GM19438 (cell line): Measurements from ENCODE around the gene FAM193A.
"Not testable (repeated sequence)": the region's sequence is repeated elsewhere in the genome, so short reads cannot be mapped to it uniquely, and the experiment has no call there.

ENCODE experiments used
- ATAC-seq: cut with Tn5 transposase; IDR thresholded peaks from one replicate; pipeline ENCODE4 v1.9.1; 2021; ENCODE audit warnings: low read depth; ENCODE audit not compliant: unreplicated experiment

Gene FAM193A

DNA sequence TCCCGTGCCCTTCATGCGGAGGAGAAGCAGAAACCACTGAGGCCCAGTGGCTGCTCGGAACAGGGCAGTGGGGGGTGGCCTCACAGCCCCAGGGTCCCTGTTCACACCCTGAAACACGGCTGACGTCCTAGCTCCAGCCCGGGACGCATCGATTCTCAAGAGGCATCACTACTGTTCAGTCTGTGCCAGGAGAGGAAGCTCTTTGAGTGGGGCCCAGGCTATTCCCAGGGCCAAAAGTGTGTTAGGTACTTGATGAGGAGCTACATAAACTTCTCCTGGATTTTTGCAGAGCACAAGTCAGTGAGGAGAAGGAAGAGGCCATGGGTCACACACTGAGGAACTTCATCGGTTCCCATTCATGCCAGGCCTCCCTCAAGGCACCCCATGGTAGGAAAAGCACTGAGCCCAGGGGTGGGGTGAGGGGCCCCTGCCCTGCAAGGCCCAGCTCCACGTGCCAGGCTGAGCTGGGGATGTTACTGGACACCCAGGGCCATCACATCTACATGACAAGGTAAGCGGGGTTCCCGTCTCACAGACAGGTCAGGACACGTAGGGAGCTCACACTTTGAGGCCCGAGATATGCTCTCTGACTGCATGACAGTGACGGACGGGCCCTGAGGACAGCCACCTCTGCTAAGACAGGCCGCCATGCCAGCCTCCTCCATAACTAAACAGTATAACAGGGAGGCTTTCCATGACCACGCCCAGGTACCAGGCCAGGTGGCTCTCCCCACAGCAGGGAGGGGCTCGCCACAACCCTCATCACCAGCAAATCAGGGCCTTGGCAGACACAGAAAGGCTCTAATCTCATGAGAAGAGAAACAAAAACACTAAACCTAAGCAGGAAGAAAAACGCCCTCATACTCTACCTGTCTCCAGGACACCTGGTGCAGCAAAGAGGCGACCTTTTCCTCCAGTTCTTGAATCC is 207.3 kb downstream of the FAM193A start:
- ATAC-seq, result no peak

DNA sequence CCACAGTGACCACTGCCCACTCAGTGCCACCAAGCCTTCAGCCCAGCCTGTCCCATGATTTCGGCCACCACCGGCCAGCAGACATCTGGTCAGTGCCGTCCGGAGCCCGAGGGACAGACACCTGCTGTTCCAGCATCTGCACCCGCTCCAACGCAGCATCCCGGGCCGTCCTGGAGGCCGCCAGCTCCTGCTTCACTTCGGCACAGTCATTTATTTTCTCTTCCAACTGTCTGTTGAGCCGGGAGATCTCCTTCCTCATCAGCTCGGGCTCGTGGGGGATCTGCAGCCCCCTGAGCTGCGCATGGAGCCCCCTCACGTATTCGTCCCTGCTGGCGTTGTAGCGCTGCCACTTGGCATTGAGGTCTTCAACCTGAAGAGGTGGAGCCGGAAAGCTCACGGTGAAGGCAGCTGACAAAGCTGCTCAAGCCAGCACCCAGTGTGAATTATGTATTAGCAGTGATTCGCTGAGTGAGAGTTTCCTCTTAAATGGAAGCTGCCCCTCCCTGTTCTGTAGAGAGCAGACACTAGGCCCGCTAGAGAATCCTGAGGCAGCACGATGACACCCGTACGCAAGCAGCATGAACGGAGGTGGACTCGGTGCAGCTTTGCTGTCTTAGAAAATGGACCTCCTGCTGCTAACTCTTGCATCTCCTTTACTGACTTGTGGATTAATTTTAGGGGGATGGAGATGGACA is 208.3 kb downstream of the FAM193A start:
- ATAC-seq, result no peak

DNA sequence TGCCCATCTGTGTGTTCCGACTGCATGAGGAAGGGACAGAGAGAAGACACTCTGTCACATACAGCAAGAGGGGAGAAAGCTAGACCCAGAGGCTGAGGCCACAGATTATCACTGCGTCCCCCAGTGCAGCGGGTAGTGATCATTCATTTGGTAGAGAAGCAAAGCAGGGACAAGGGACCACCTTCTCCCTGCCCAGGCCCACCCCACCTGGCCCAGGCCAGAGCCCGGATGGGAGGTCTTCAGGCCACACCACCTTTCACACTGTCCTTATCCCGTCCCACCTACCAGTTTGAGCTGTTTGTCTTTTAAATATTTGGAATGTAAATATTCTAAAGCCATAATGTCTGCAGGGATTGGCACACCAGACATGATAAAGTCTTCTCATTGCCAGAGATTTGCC is 209.1 kb downstream of the FAM193A start:
- no peak for ATAC-seq

DNA sequence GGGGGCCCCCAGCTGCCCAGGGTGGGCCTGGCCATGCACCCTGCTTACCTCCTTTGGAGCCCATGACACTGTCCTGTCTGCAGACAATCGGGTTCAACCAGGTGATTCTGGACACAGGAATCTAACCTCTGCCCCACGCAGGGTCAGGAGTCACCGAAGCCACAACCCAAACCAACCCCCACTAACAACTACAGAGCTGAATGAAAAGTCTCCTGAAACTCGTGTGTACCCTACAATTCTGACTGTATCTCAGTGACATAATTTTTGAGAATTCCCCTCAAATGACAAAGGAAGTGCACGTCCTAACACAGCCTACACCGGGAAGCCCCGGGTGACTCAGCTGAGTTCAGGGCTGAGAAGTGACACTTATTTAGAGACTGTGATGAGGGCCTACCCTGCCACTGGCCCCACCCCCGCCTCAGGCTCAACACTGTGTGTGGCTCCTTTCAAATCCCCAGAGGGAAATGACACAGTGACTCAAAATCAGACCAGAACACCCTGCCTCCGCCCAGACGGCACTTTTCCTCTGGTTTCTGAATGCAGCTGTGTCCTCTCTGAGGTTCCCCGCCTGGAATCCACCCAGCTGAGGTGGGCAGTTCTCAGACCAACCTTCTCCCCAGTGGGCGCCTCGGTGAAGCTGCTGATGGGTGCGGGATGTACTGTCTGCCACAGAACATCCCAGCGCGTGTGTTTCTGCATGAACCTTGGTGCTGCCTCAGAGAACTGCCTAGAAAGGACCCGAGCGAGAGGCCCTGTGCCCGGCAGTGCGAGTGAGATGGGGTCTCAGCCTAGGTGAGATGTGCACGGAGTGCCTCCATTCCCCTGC is 209.7 kb downstream of the FAM193A start:
- peak; percentile 94 for ATAC-seq

DNA sequence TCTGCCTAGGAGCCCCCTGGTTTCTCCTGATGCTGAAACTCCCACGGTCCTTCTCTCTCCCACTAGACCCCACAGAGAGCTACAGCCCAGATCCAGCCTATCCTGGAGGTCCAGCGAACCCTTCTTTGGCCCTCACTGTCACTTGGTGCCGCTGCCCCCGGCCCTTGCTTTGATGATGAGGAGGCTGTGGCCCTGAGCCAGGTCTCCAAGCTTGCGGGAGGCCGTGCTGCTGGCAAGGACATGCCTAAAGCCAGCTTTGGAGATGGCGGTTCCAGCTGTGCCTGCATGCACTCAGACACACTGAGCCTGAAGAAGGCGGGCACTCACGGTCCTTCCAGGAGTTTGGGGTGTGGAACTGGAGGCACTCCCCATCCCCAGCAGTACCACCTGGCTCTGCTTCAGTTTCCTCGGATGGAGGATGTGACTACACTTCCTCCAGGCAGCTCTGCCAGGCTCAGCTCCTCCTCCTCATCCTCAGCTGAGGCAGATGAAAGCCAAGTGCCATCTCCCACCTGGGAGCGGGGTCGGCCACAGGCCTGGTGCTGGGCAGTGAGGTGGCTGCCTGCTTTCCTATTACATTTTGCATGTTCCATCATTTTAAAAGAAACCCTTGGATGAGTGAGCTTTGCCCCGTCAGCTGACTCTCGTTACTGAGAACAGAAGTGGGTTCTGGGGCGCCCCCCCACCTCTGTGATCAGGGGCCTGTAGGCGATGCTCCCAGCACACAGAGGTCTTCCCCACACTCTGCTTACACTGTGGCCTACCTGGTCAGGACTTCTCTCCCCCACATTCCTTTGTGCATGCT is 210.6 kb downstream of the FAM193A start:
- no peak for ATAC-seq

DNA sequence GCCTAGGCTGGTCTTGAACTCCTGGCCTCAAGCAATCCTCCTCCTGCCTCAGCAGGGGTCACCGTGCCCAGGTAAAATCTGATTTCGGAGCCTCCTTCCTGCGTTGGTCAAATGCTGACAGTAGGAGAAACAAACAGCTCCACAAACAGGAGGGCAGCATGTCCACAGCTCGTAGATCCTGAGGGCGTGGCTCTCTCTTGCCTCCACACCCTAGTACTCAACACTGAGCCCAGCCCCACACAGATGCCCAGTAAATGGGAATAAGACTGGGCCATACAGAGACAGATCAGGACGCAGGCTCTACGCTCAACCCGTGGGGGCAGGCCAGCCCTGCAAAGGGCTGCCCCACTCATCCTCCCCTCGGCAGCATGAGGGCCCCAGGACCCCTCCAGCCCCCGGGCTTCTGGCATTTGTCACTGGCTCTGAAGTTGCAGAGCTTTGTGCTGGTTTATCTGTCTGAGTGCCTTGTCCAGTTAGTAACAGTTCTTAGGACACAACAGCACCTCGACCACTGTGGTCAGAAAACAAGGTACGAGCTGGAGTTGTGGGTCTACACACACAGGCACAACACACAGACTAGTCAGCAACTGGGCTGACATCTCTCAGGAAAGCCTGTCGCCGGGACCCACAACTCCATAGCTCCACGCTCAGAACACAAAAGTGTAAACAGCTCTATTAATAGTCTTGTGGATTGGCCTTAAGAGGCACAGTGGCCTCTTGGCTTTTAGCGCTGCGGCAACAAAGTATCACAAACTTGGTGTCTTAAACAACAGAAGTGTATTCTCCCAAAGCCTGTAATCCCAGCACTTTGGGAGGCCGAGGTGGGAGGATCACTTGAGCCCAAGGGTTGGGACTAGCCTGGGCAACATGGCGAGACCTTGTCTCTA is 214.5 kb downstream of the FAM193A start:
- ATAC-seq, result no peak

DNA sequence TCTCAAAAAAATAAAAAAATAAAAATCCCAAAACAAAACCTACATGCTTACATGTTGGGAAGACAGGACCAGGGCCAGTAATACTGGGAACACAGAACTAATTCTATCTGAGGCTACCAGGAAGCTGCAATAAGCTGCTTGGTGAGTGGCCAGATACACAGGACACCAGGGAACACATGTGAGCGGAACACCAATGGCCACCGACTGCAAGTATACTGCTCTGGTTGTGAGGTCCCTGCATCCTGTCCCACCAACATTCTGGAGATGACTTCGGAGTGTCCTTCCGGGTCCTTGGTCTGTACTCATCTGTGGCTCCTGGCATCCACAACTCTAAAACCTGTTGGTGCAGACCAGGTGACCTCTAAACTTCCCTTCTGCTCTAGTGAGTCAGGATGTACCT is 217.0 kb downstream of the FAM193A start:
- no peak for ATAC-seq

DNA sequence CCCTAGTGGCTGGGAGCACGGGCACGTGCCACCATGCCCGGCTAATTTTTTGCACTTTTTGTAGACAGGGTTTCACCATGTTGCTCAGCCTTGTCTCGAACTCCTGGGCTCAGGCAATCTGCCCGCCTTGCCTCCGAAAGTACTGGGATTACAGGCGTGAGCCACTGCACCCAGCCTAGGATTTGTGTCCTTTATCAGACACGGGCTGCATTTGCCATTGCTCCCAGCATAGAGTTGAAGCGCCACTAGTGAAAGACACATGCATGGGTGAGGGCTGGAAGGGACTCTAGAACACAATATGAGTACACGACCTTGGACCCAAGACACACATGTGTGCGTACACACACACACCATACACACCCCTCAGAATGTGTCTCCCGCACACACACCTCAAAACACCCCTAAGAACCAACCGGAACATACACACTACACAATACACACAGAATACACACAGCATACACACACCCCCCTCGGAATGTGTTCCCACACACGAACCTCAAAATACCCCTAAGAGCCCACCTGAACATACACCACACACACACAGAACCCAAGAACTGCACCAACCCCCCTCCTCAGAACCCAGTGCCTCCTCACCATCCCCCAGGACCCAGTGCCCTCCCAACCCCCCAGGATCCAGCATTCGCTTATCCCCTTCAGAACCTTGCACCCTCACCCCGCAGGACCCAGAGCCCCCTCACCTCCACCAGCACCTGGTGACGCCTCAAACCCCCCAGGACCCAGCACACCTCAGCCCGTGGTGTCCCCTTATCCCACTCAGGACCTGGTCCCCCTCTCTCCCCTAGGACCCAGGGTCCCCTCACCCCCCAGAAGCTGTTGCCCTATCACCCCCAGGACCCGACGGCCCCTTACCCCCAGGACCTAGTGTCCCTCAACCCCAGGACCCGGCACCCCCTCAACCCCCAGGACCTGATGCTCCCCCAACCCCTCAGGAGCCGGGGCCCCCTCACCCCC is 218.7 kb downstream of the FAM193A start:
- ATAC-seq, result no peak

DNA sequence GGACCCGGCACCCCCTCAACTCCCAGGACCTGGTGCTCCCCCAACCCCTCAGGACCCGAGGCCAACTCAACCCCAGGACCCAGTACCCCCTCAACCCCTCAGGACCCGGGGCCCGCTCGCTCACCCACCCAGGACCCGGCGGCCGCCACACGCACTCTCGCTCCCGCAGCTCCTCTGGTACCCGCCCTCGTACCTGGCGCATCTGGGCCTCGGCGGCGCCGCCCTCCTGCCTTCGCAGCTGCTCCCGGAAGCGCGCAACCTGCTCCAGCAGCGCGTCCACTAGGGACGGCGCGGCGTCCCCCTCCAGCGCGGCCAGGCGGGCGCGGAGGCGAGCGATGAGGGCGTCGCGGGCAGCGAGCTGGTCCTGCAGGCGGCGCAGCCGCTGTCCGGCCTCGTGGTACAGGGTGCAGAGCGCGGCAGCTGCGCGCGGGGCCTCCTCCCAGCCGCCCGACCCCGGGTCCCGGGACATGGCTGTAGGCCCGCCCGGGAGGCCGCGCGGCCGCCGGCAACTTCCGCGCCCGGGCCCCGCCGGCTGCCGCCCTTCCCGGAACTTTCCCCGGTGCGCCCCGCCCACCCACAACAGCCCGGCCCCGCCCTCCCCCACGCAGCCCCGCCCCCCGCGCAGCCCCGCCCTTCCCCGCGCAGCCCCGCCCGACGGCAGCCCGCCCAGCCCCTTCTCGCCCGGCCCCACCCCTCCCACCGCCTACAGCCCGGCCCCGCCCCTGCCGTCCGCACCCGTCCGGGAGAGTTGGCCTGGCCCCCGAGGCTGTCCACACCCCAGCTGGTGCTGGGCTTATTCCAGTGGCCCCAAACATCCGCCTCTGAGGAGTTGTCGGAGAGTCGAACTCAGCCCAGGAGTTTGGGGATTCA is 219.6 kb downstream of the FAM193A start, which contains the start of gene TNIP2:
Gene TNIP2 (minus strand): TSS at position 516 of the 870 bp plus-strand sequence. CDS start 47 bp downstream, at position 469.
- ATAC-seq, result peak; percentile 57

DNA sequence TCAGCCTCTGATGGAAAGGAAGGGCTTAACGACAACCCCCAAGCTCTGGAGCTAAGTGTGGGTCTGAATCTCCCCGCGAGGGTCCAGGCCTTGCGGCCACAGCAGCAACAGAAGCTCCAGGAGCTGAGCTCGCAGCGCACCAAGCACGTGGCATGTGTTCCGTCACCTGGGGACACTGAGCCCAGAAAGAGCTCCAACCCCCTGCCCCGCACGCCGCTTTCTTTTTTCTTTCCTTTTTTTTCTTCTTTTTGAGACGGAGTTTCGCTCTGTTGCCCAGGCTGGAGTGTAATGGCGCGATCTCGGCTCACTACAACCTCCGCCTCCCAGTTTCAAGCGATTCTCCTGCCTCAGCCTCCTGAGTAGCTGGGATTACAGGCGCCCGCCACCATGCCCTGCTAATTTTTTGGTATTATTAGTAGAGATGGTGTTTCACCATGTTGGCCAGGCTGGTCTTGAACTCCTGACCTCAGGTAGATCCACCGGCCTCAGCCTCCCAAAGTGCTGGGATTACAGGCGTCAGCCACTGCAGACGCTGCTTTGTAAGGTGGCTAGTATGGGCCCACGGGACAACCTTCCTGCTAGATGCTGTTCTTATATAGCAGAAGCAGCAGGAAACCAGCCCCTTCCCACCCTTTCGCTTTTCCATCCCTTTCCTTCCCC is 220.4 kb downstream of the FAM193A start:
- no peak for ATAC-seq

DNA sequence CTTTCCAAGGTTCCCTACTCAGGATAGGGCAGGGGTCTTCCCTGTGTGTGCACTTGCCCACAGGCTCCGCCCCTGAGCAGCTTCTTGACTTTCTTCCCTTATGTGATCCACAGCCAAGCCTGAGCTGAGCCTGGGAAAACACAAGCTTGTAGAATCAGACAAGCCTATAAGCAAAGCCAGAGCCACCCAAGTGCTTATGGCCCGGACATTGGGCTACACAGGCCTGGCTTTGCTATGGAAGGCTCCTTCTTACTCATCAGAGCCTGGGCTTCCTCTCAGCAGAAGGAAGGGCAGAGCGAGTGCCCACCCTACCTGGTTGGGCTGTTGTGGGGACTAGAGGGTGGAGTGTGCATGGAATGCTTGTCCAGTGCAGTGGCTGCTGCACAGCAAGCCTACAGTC is 221.0 kb downstream of the FAM193A start:
- ATAC-seq, result no peak

DNA sequence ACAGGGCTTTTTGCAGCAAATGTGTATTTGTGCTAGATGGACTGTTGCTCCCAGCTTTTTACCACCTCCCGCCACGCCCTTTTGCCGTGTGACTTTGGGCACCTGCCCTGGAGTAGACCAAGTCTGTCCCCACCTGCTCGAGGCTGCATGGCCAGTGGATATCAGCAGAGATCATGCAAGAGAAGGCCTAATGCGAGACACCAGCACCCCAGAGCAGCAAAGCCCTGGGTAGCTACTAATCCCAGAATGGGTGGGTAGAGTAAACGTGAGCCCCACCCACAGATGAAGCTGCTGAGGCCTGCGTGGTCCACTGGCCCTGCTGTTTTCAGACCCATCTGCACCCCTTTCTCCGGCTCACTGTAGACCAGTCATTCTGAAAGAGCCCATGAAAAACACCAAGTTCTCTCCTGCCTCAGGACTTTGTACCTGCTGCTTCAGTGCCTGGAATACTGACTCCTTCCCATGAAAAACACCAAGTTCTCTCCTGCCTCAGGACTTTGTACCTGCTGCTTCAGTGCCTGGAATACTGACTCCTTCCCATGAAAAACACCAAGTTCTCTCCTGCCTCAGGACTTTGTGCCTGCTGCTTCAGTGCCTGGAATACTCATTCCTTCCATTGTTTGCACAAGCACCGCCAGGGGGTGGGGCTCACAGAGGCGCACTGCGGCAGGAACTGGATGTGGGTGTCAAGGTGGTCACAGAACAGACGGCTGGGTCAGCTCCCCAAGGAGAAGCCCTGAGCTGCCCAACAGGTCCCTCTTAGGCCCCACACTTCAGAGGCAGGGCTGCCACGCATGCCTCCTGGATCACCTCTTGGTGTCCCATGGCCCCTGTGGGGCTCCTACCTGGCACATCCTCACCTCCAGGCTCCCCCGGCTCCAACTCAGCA is 224.8 kb downstream of the FAM193A start:
- no peak for ATAC-seq

DNA sequence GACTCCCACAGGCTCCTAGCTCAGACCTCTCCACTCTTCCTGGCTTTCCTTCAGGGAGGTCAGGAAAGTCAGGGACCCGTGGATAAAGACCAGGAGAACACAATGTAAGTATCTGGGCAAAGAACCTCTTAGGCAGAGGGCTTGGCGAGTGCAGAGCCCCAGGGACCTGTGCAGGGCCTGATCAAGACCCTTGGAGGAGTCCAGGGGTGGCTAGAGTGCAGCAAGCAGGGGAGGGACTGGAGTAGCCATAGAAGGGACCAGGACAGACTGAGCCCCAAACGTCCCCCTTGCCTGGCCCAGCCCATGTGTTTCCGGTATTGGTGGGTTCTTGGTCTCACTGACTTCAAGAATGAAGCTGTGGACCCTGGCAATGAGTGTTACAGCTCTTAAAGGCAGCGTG is 225.6 kb downstream of the FAM193A start:
- ATAC-seq, result no peak

DNA sequence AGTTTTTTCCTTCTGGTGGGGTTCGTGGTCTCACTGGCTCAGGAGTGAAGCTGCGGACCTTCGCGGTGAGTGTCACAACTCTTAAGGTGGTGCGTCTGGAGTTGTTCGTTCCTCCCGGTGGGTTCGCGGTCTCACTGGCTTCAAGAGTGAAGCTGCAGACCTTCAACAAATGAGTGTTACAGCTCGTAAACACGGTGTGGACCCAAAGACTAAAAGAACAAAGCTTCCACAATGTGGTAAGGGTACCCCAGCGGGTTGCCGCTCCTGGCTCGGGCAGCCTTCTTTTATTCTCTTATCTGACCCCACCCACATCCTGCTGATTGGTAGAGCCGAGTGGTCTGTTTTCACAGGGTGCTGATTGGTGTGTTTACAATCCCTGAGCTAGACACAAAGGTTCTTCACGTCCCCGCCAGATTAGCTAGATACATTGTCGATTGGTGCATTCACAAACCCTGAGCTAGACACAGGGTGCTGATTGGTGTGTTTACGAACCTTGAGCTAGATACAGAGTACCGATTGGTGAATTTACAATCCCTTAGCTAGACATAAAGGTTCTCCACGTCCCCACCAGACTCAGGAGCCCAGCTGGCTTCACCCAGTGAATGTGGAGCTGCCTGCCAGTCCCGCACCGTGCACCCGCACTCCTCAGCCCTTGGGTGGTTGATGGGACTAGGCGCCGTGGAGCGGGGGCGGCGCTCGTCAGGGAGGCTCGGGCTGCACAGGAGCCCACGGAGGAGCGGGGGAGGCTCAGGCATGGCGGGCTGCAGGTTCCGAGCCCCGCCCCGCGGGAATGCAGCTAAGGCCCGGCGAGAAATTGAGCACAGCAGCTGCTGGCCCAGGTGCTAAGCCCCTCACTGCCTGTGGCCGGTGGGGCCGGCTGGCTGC is 226.3 kb downstream of the FAM193A start:
- not testable (repeated sequence) for ATAC-seq
